GM10266 (cell line): ENCODE results near the gene GRIK2.

Source experiments
- DNase-seq: peaks from one replicate; pipeline ENCODE4 v3.0.0; 2012; ENCODE audit errors: extremely low spot score
- CTCF ChIP-seq: IDR thresholded peaks from 2 replicates; pipeline ENCODE4 v1.5.1; 2012; ENCODE audit warnings: mild to moderate bottlenecking, low read depth; ENCODE audit not compliant: control insufficient read depth, insufficient read depth; ENCODE audit errors: missing control alignments

The GRIK2 gene

GRCh38 chr6:101439790-101440189 is 46.3 kb downstream of the GRIK2 start:
- TF ChIP-seq CTCF, result no peak

GRCh38 chr6:101443315-101443714 is 49.8 kb downstream of the GRIK2 start:
- no peak for TF ChIP-seq CTCF
- DNase-seq, result no peak

More at GRCh38 chr6:101439790-101440189, 46.3 kb downstream of the GRIK2 start:
- no peak for DNase-seq

DNA sequence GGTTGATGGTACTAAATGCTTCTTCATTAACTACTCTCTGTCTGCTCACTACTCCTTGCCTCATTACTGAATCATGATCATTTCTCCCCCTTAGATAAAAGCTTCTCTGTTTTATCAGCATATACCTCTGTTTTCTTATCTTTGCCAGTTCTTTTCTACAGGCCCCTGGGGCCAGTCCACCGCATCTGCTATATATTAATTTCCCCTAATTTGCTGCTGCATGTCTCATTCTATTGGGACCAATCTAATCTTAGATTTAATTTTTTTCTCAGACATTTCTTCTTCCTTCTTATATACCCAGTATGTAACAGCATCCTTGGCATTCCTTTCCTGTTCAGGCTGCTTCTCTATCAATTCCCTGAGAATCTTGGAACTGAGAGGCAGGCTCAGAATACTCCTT is 51.2 kb downstream of the GRIK2 start:
- no peak for DNase-seq
- no peak for TF ChIP-seq CTCF

DNA sequence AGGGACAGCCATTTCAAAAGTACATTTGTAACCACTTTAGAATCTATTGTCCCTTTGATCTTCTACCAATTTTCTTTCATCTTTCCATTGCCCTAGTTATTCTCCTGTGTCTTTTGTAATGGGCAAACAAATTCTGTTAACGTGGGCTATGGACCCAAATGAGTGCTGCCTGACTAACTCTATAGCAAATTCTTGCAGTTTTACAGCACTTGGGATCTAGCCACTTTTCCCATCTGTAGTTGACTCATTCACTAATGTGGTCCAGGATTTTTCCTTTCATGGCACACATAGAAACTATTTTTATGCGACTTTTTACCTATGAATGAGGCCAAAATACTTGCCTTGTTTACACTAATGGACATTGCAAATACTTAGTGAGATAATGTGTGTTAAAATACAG is 52.0 kb downstream of the GRIK2 start:
- no peak for TF ChIP-seq CTCF
- DNase-seq, result no peak

DNA sequence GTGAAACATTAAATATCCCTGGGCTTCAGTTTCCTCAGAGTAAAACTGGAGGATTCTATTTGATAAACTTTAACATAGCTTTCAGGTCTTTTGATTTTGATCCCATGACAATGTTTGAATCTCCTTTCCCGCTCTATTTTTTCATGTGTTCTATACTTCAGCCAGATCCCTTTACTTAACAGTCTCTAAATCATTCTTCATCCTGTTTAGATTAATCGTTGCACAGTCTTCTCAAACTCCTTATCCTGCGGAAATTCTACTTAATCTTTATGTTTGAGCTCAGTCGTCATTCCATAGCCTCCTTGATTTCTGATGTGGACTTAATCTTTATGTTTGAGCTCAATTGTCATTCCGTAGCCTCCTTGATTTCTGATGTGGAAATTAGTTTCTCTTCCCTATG is 57.4 kb downstream of the GRIK2 start:
- no peak for TF ChIP-seq CTCF

DNA sequence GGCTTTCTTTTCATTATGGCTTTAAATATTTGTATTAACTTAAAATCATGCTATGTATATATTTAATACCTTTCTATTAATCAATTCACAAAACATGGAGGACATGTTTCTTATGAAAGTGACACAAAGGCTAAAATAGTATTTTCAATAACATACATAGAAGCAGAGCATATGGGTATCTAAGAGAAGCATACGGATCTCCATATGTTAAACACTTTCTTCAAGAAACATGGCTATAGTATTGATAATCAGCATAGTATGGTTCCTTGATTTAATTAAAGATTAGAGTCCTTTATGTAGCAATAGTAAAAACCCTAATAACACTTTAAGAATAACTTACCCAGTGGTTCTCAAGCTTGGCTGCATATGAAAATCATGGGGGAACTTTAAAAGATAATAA is 58.5 kb downstream of the GRIK2 start:
- no peak for TF ChIP-seq CTCF
- no peak for DNase-seq

More for the DNA sequence above, 57.4 kb downstream of the GRIK2 start:
- DNase-seq, result no peak

GRCh38 chr6:101453221-101453620 is 59.7 kb downstream of the GRIK2 start:
- no peak for DNase-seq

More at GRCh38 chr6:101453221-101453620, 59.7 kb downstream of the GRIK2 start:
- no peak for TF ChIP-seq CTCF
